ENCODE measurements around the gene DCP1B. TPM values are rescaled to one million over a fixed set of nuclear protein-coding genes. Genes with fewer than 3 reads are reported as not detected.

The DCP1B gene
- total and polyA plus RNA-seq, 11 donors: 1.3 to 5.7 (median 2.4) TPM

DNA sequence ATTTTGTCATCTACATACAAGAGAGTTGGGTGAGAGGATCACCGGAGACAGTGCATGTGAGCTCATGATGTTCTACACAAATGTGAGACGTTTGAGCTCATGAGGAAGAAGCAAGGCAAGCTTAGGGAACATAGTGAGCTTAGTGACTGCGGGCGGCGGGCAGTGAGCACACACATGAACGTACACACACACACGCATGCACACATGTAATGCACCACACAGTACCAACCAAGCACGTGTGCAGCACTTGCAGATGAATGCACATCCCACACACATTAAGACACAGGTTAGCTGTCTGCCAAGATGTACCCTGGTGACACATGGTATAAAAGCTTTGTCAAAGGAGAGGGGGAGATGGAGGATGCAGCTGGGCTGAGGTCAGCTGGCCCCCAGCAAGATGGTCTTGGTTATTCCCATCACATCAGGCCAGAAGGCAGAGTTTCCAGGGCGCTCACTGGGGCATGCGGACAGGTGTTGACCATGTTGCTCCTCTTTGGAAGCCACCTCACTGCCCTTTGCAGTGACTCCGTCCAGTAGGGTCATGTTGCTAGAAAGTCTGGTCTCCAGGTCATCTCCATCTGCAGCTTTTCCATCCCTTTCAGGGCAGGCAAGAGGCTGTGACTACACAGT lies 77.1 kb downstream of the DCP1B start:
- ATAC-seq (no peak), DNase-seq (no peak)
- Histone ChIP-seq H3K27me3 (peaks cover 0 to 19% (median 0%) of the 10 kb centered on the region in 9 donors), H3K4me3 (no peak overlapping the region), H3K36me3 (no peaks in the 10 kb centered on the region), H3K27ac (peak overlapping the region in 4 of 12 donors; percentile 33 to 60 (median 52)), H3K4me1 (peaks cover 0 to 49% (median 17%) of the 10 kb centered on the region in 12 donors), H3K9me3 (no peaks in the 10 kb centered on the region)
- WGBS, 4 donors: 88 to 89% (median 89%) methylated on average over 11 of the region's 11 CpGs
- intact Hi-C loops (cut with DNase I): loop anchor here in 1 of 10 donors (5.0 kb wide), 1 partner anchor 115 kb away; no protein-coding TSS in a partner anchor
- TF ChIP-seq POLR2A (IDR thresholded peaks at IDR 0.05): no peak

DNA sequence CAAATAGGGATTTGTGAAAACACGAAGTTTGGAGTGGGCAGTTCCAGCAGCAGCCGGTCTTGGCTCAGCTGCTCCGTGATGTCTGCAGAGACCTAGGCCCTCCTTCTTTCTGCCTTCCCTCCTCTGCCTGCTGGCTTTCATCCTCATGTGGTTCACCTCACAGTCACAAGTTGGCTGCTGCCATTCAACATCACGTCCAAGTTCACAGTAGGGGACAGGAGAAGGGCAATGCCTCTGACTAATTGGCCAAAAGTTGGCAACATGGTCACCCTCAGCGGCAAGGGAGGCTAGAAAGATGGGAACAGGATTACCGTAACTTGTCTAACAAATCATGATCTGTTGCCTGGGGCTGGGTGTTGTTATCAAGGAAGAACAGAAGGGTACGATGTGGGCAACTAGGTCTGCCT lies 78.0 kb downstream of the DCP1B start:
- TF ChIP-seq, protein P1, sequence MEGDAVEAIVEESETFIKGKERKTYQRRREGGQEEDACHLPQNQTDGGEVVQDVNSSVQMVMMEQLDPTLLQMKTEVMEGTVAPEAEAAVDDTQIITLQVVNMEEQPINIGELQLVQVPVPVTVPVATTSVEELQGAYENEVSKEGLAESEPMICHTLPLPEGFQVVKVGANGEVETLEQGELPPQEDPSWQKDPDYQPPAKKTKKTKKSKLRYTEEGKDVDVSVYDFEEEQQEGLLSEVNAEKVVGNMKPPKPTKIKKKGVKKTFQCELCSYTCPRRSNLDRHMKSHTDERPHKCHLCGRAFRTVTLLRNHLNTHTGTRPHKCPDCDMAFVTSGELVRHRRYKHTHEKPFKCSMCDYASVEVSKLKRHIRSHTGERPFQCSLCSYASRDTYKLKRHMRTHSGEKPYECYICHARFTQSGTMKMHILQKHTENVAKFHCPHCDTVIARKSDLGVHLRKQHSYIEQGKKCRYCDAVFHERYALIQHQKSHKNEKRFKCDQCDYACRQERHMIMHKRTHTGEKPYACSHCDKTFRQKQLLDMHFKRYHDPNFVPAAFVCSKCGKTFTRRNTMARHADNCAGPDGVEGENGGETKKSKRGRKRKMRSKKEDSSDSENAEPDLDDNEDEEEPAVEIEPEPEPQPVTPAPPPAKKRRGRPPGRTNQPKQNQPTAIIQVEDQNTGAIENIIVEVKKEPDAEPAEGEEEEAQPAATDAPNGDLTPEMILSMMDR (IDR thresholded peaks at IDR 0.05): no peak
- no peak for TF ChIP-seq POLR2A (IDR thresholded peaks at IDR 0.05)
- Histone ChIP-seq H3K9me3 (no peaks in the 10 kb centered on the region), H3K4me3 (no peak overlapping the region), H3K4me1 (peaks cover 0 to 43% (median 17%) of the 10 kb centered on the region in 12 donors), H3K36me3 (no peaks in the 10 kb centered on the region), H3K27ac (peak overlapping the region in 2 of 12 donors; percentile 41 to 42), H3K27me3 (peaks cover 0 to 19% (median 0%) of the 10 kb centered on the region in 9 donors)
- DNase-seq (peak in 2 of 5 donors; percentile 19 to 78), ATAC-seq (peak; percentile 14 to 48 (median 21))
- intact Hi-C loops (cut with DNase I): loop anchor here in 1 of 10 donors (5.0 kb wide), 1 partner anchor 114 kb away; no protein-coding TSS in a partner anchor
- 54 to 64% (median 55%) methylated on average over 7 of the region's 7 CpGs for WGBS, 4 donors

DNA sequence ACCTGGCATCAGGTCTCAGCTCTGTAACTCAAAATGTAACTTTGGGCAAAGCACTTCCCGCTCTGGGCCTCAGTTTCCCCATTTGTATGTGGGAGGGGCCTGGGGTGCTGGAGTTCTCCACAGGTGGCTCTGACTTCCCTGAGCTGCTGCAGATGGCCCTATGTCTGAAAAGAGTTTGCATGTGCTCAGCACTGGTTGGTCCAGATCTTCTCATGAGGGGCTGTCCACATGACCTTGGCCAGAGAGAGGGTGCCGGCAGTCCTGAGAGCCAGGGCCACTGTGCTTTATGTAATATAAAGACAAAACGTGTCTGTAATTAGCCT lies 78.6 kb downstream of the DCP1B start:
- DNase-seq: no peak

DNA sequence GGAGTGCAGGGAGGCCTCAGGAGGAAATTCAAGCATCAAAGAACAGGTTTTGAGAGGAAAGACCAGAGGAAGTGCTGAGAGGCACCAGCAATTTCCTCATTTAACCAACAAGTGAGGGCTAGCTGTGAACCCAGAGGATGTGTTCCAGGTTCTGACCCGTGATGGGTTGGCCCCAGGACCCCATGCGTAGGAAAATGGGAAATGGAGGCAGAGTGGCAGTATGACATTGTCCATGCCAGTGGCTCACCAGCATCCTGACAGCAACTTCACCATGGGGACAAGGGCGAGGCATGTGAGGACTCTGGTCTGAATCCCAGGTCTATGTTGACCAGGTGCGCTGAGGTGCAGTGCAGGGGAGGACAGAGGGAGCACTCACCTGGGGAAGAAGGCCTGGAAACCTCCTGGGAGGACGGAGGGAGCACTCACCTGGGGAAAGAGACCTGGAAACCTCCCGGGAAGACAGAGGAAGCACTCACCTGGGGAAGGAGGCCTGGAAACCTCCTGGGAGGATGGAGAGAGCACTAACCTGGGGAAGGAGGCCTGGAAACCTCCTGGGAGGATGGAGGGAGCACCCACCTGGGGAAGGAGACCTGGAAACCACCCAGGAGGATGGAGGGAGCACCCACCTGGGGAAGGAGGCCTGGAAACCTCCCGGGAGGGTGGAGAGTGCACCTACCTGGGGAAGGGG lies 79.1 kb downstream of the DCP1B start:
- Histone ChIP-seq H3K4me3 (no peak overlapping the region), H3K9me3 (no peaks in the 10 kb centered on the region), H3K27ac (peak overlapping the region in 4 of 12 donors; percentile 9 to 76 (median 50)), H3K36me3 (no peaks in the 10 kb centered on the region), H3K4me1 (peaks cover 0 to 43% (median 20%) of the 10 kb centered on the region in 12 donors), H3K27me3 (peaks cover 0 to 19% (median 0%) of the 10 kb centered on the region in 9 donors)
- no peak for DNase-seq
- 75 to 79% (median 76%) methylated on average over 7 of the region's 7 CpGs for WGBS, 4 donors
- no peak for ATAC-seq
- intact Hi-C loops (cut with DNase I): loop anchor here in 1 of 10 donors (5.0 kb wide), 1 partner anchor 113 kb away; no protein-coding TSS in a partner anchor
- TF ChIP-seq, protein P1 (IDR thresholded peaks at IDR 0.05): no peak
- TF ChIP-seq POLR2A (IDR thresholded peaks at IDR 0.05): no peak

More for the DNA sequence above, 78.6 kb downstream of the DCP1B start:
- Histone ChIP-seq H3K27me3 (peaks cover 0 to 19% (median 0%) of the 10 kb centered on the region in 9 donors), H3K4me3 (no peak overlapping the region), H3K27ac (peak overlapping the region in 2 of 12 donors; percentile 9 to 42), H3K9me3 (no peaks in the 10 kb centered on the region), H3K4me1 (peaks cover 0 to 43% (median 18%) of the 10 kb centered on the region in 12 donors), H3K36me3 (no peaks in the 10 kb centered on the region)
- TF ChIP-seq, protein P1 (IDR thresholded peaks at IDR 0.05): no peak
- no peak for TF ChIP-seq POLR2A (IDR thresholded peaks at IDR 0.05)
- ATAC-seq: no peak
- WGBS, 4 donors: 28 to 63% (median 59%) methylated on average over 2 to 3 of the region's 3 CpGs
- intact Hi-C loops (cut with DNase I): loop anchor here in 1 of 10 donors (5.0 kb wide), 1 partner anchor 113 kb away; no protein-coding TSS in a partner anchor
